HG02588 (cell line): ENCODE measurements around the gene KCNN1.
"Not testable (repeated sequence)": the region's sequence is repeated elsewhere in the genome, so short reads cannot be mapped to it uniquely, and the experiment has no call there.

Source experiments
- ATAC-seq: cut with Tn5 transposase; IDR thresholded peaks from one replicate; pipeline ENCODE4 v1.9.1; 2021; ENCODE audit warnings: mild to moderate bottlenecking, moderate library complexity; ENCODE audit not compliant: unreplicated experiment

KCNN1 gene

DNA sequence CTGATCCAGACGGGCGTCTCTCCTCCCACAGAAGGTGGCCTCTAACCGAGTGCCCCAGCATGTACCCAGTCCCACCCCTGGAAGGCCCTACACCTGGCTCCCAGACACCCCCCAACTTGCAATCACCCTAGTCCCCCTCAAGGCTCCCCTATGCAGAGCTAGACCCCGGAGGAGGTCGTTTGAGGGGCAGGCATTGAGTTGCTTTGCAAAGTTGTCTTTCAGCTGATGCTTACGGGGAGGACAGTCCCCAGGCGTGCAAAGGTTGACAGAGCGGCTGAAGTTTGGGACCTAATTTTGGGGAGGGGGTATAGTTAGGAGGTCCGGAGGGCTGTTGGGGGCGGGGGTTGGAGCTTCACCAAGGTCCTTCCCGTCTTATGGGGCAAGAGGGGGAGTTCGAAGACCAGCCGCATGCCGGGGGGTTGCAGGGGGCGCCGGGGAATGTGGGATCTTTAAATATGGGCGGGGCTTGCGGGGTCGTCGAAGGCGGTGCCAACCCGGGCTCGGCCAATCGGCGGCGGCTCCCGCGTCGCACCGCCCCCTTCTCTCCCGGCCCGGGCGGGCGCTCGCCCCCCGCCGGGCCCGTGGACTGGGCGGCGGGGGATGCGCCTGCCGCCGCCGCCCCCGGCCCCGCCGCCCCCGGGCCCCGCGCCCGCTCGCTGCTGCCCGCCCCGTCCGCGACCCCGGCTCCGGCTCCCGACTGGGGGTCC lies at the start of gene KCNN1:
Gene KCNN1, plus strand, starts transcription at position 558 of the 707 bp plus-strand sequence. CDS start 6,782 bp downstream, outside the sequence.
- ATAC-seq: no peak

DNA sequence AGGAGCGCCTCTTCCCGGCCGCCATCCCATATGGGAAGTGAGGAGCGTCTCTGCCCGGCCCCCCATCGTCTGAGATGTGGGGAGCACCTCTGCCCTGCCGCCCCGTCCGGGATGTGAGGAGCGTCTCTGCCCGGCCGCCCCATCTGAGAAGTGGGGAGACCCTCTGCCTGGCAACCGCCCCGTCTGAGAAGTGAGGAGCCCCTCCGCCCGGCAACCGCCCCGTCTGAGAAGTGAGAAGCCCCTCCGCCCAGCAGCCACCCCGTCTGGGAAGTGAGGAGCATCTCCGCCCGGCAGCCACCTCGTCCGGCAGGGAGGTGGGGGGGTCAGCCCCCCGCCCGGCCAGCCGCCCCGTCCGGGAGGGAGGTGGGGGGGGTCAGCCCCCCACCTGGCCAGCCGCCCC lies 48.8 kb upstream of the KCNN1 start:
- not testable (repeated sequence) for ATAC-seq

DNA sequence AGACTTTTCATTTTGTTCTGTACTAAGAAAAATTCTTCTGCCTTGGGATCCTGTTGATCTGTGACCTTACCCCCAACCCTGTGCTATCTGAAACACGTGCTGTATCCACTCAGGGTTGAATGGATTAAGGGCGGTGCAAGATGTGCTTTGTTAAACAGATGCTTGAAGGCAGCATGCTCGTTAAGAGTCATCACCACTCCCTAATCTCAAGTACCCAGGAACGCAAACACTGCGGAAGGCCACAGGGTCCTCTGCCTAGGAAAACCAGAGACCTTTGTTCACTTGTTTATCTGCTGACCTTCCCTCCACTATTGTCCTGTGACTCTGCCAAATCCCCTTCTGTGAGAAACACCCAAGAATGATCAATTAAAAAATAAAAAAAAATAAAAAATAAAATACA lies 47.8 kb upstream of the KCNN1 start:
- ATAC-seq: not testable (repeated sequence)

DNA sequence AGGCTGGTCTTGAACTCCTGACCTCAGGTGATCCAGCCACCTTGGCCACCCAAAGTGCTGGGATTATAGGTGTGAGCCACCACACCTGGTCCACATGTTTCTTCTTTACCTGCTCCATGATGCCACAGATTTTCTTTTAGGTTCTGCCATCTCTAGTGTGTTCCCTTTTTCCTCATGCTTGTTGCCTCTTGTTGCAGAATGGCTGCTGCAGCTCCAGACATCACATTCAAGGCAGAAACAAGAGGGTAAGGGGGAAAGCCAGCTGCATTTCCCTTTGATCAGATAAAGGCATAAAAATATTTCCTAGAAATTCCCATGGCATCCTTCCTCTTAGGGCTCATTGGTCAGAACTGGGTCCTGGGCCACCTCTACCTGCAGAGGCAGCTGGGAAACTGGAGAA lies 46.4 kb upstream of the KCNN1 start:
- no peak for ATAC-seq

DNA sequence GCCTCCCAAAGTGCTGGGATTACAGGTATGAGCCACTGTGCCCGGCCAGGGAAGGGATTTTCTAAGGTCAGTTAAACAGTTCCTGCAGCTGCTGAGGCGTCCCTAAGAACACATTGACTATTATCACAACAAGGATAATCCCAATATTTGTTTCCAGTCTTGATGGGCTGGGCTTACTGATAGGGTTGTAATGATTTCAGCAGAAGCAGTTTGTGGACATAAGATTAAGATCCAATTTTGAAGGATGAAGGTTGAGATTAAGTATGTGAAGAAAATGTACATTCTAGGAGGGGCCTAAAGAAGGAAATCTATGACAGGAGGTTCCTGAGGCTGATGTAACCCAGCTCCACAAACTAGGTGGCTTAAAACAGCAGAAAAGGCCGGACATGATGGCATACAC lies 44.8 kb upstream of the KCNN1 start:
- ATAC-seq: no peak

DNA sequence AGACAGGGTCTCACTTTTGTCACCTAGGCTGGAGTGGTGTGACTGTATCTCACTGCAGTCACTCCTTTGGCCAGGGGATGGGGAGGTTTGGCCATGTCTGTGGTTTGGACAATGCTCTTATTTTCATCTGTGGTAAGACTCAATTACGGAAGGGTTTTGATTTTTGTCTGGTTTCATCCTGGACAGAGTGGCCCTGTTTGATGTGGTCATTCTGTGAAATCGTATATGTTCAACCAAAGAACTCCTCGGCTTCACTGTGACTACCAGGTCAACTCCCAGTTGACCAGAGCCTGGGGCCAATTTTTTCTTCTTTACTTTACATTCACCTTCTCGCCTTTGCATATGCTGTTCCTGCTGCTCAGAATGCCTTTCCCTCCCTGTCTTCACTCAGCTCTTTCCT lies 40.9 kb upstream of the KCNN1 start:
- no peak for ATAC-seq

DNA sequence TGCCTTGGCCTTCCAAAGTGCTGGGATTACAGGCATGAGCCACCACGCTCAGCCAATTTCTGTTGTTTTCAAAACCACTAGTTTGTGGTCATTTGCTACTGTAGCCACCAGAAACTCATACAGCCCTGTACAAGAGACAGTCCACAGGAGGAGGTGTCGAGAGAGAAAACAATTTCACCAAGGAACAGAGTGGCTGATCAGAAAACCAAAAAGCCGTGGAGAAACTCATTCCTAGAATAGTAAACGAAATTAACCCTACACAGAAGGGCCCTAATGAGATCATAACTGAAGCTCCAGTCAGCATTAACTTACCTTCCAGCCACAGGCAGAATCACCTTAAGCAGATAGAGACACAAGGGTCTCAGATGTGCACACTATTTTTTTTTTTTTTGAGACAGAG lies 37.9 kb upstream of the KCNN1 start:
- no peak for ATAC-seq

DNA sequence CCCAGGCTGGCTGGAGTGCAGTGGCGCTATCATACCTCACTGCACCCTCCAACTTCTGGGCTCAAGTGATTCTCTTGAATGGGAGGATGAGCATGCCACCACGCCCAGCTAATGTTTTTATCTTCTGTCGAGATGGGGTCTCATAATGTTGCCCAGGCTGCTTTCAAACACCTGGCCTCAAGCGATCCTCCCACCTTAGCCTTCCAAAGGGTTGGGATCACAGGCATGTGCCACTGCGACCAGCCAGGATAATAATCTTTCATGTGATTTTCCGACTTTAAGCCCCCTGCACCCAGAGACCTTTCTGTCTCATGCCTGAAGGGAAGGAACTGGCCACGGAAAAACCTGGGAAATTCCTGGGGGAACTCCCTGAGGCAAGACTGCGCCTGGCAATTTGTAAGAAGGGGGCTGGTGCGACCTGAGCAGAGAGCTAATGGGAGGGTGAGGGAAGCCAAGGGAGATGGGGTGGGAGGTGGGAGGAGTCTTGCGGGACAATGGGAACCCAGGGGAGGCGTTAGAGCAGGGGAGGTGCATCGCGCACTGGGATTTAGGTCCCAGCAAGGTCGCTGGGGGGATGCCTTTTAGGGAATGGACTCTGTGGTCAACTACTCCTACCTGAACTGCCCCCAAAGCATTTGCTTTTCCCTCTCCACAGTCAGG lies 35.2 kb upstream of the KCNN1 start:
- ATAC-seq: no peak

DNA sequence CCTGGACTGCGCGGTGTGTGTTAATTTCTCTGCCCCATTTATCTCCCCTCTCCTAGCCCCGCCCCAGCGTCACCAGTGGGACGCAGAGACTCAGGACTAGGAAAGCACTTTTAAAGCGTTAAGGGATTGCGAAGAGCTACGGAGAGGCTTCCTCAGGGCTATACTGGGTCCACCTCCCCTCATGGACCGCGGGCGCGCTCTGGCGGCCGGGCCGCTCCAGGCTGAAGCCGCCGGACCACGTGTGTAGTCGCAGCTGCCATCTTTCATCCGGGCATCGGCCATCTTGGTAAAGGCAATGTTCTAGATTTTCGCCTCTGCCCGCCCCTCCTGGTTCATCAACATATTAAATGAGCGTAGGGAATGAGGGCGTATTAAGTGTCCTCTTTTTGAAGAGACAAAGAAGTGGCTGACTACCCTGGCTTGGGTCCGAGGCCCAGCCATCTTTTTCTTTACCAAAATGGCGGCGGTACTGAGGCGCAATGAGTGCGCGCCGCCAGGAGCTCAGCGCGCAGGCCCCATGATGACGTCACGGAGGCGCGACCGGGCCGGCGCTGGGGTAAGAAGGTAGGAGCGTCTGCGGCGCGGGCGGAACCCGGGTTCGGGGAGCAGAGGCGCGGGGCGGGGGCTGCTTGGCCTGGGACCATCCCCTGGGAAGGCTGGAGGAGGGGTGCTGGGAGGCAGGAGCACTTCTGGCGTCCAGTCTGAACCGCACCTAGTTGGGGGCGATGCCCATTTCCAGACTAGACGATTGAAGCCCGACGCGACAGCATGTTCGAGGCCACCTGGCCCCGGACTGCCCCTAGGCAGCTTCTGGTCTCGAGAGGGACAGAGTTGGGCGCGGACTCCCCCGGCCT lies 34.2 kb upstream of the KCNN1 start, which contains the start of gene CCDC124:
Gene CCDC124, plus strand, starts transcription at position 531 of the 854 bp plus-strand sequence. CDS start 3,406 bp downstream, outside the sequence.
- ATAC-seq: peak; percentile 71

DNA sequence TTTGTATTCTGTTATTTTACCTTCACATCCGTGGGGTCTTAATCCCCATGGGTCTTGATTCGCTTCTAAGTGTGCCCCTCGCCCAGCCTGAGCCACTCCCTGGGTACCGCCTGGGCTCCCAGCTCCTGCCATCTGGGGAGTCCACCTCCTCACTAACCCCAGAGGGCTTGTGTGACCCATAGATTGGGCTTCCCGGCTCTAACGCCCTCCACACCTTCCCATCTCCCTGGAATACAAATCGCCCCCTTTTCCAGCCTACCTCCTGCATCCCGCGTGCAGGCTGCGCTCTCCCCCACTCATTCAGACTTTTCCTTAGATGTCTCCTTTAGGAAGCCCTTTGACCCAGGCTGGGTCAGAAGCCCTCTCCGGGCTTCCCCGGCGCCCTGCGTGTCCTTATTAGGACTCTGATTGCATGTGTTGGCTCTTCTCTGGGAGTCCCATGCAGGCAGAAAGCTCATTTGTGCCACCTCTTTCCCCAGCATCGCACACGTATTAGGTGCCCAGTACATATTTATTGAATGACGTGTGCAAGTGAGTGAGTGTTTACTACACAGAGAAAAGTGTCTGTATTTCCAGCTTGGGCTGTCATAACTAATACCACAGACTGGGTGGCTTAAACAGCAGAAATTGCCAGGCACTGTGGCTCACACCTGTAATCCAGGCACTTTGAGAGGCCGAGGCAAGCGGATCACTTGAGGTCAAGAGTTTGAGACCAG lies 33.3 kb upstream of the KCNN1 start:
- ATAC-seq: no peak

DNA sequence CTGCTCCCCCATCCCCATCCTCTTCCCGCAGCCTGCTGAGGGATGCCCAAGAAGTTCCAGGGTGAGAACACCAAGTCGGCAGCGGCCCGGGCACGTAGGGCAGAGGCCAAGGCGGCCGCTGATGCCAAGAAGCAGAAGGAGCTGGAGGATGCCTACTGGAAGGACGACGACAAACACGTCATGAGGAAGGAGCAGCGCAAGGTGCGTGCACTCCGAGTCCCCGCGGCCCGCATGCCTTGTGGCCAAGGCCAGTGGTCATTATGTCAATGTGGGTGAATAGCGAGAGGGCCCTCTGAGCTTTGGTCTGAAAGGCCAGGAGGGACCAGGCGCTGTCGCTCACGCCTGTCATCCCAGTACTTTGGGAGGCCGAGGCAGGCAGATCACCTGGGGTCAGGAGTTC lies 30.5 kb upstream of the KCNN1 start:
- no peak for ATAC-seq

DNA sequence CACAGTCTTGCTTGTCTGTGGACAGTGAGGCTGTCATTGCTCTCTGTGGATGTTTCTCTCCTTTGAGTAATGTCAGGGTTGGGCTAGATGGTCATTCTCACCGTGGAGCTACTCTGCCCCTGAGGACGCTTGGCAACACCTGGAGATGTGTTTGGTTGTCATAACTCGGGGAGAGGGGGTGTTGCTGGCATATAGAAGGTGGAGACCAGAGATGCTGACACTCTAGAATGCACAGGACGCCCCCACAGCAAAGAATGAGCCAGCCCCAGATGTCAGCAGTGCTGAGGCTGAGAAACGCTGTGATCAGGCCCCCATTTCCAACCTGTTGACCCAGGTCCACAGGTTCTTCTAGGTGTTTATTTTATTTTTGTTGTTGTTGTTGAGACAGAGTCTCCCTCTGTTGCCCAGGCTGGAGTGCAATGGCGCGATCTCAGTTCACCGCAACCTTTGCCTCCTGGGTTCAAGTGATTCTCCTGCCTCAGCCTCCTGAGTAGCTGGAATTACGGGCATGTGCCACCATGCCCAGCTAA lies 29.5 kb upstream of the KCNN1 start:
- ATAC-seq: no peak

DNA sequence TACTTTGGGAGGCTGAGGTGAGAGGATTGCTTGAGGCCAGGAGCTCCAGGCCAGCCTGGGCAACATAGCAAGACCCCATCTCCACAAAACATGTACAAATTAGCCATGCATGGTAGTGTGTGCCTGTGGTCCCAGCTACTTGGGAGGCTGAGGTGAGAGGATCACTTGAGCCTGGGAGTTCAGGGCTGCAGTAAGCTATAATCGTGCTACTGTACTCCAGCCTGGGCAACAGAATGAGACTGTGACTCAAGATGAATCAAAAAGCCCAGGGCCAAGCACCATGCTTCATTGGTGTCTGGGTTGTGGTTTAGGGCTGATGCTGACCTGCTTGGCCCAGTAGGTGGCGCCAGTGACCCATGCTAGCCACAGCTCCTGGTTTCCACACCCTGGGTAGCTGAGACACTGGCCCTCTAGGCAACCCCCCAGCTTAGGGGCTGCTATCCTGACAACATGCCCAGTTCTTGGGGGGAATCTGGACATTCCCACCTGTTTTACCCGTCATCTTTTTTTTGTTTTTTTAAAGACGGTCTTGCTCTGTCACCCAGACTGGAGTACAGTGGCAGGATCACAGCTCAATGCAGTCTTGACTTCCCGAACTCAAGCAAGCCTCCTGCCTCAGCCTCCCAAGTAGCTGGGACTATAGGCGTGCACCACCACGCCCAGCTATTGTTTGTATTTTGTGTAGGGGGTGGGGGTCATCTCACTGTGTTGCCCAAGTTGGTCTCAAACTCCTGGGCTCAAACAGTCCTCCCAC lies 28.6 kb upstream of the KCNN1 start:
- ATAC-seq: no peak

DNA sequence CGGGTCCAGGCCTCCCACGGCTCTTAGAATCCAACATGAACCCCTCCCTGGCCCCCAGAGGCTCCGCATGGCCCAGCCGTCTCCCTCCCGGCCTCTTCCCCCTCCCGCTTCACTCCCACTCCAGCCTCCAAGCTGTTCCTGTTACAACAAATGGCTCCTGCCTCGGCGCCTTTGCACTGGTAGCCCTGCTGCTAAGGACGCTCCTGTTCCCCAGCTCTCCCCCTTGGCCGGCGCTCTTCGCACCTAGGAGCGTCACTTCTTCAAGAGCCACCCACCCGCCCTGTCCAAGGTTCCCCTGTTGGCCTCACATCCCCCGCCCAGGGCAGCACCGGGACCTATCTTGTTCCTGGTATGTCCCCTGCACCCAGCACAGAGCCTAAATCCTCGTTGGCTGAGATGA lies 24.7 kb upstream of the KCNN1 start:
- ATAC-seq: no peak

DNA sequence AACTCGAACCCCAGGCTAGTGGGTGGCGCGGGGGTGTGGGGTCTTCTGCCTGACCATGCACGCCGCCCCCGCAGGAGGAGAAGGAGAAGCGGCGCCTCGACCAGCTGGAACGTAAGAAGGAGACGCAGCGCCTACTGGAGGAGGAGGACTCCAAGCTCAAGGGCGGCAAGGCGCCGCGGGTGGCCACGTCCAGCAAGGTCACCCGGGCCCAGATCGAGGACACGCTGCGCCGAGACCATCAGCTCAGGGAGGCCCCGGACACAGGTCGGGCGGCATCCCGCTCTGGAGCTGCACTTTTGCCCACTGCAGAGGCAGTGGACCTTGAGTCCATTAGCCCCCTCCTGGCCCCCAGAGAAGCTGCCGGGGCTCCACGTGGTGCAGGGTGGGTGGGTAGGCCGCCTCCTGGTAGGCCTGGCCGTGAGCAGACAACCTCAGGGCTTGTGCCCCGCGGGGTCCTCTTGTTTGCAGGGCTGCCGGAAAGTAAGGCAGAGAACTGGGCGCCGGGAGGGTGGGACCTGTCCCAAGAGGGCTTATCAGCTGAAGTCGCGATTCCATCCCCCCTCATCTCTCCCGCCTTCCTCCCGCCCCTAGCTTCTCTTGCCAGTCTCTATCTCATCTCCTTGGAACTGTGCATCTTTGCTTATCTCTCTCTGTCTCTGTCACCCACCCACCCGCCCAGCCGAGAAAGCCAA lies 24.2 kb upstream of the KCNN1 start:
- ATAC-seq: no peak

DNA sequence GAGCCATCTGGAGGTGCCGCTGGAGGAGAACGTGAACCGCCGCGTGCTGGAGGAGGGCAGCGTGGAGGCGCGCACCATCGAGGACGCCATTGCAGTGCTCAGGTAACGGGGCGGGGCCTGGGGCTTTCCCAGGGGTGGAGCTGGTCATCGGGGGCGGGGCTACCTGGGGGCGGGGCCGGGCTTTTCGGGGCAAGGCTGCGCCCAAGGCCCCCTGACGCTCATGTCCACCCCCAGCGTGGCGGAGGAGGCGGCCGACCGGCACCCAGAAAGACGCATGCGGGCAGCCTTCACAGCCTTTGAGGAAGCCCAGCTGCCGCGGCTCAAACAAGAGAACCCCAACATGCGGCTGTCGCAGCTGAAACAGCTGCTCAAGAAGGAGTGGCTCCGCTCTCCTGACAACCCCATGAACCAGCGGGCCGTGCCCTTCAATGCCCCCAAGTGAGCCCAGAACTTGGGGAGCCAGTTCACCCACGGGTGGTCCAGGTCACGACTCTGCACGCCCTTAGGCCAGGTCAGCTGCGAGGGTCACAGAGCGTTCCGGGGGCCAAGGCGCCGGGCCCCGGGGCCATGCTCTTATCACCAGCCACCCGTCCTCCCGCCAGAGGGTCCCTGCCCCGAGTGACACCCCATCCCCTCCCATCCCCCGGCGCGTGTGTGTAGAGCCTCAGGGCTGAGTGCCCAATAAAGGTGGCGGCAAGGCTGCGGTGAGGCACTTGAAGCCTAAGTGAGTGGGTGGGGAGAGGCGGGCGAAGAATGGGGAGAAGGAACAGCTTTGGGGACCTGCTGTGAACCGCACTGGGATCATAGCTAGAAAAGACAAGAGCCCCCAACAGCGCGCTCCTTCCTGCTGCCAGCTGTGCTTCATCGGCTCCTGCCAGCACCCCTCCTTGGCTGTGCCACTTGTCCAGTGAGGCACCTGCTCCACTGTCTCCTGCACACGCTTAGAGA lies 23.4 kb upstream of the KCNN1 start:
- no peak for ATAC-seq

DNA sequence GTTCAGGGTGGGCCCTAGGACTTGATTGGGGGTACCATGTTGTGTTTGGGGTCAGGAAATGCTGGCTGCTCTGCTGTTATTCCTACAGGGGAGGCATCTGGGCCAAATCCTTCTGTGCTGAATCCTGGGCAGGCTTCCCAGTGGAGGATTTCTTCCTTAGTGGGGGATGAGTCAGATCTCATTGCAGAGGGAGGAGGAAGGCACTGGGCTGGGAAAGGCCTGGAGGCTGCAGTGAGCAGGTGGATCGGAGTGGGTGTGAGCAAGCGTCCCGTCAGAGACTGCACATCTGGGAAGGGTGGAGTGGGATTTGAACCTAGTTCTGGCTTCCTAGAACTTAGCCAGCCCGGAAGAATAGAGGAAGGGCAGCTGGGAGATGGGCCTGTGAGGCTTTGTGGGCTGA lies 22.6 kb upstream of the KCNN1 start:
- ATAC-seq: no peak
